ENCODE data around the gene SARDH.

SARDH gene

DNA sequence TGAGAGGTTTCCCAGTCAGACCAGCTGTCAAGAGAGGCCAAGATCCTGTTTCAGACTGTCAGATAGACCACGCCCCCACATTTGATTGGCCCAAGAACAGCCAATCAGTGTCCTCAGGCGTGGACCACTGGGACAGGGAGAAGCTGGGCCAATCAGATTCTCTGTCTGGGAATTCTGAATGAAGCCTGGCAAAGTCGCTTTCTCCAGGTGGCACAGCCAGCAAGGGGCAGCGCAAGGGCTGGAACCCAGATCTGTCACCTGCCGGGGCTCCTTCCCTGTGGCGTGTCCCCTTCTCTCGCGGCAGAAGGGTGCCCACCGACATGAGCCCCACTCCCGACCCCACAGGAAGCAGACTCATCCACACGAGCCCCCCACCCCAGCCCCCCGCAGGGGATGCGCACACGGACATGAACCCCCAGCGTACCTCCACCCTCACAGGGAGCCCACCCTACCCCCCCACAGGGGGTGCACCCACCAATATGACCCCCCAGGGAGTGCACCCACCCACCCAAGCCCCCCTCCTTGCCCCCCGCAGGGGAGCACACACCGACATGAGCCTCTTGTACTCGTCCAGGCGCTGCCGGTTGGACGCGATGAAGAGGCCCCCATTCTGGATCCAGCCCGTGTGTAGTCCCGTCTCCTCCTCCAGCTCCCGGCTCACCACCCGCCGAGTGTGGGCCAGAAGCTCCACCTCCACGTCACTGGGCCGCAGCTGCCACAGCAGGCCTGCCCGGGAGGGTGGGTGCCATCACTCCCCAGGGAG lies 6.1 kb downstream of the SARDH start:
- no peak for DNase-seq

DNA sequence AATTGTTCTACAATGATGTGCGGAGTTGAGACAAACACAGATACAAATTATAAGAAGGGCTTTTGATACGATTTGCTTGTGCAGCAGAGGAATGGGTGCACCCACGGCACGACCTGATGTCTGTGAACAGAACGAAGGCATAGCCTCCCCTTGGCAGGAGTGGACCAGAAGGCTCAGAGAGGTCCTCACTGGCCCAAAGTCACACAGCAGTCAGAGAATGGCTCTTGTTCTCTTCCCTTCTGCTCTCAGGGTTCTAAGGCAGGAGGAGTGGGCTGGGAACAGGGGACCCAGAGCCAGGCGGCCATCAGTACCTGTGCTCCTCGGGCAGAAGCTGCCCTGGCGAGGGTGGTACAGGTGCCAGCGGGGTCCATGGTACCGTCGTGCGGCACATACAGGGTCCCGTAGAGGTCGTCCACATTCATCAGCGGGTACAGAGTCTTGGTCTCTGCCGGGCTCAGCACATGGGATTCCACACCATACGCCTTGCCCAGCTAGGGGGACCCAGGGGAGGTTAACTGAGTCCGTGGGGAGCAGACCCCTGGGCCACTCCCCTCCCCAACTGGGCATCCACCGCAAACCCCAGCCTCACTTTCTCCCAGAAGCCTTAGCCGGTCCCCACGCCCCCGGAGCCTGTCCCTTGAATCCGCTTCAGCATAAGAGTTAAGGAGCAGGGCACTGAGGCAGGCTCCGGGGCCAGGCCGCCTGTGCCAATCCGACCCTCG lies 7.0 kb downstream of the SARDH start:
- DNase-seq = no peak

DNA sequence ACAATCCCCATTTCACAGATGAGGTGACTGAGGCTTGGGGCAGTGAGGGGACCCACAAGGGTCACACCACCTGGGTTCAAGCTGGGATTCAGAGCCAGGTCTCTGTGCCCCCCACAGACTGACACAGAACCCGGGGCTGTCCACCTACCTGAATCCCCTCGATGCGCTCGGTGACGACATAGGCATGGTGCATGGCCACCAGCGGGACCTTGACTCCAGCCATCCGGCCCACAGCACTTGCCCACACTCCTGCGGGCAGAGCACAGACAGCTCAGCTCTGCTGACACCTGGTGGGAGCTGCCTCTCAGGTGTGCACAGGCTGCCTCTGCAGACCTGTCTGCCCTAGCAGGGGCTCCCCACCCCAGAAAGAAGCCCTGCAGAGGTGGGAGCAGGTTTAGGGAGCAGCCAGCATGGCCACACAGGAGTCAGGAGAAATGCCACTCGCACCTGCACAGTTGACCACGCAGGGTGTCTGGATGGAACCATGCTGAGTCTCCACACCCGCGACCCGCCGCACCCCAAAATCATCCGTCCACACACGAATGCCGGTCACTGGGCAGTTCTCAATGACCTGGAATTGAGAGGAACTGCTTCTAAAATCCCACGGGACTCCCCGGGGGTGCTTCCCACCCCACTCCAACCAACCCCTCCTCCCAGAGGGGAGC lies 8.4 kb downstream of the SARDH start:
- no peak for DNase-seq

- DNase-seq = no peak
These were observed 9.1 kb downstream of the SARDH start for GRCh38 chr9:133728856-133729616.

GRCh38 chr9:133727876-133728441 lies 10.2 kb downstream of the SARDH start:
- DNase-seq = peak; percentile 14

DNA sequence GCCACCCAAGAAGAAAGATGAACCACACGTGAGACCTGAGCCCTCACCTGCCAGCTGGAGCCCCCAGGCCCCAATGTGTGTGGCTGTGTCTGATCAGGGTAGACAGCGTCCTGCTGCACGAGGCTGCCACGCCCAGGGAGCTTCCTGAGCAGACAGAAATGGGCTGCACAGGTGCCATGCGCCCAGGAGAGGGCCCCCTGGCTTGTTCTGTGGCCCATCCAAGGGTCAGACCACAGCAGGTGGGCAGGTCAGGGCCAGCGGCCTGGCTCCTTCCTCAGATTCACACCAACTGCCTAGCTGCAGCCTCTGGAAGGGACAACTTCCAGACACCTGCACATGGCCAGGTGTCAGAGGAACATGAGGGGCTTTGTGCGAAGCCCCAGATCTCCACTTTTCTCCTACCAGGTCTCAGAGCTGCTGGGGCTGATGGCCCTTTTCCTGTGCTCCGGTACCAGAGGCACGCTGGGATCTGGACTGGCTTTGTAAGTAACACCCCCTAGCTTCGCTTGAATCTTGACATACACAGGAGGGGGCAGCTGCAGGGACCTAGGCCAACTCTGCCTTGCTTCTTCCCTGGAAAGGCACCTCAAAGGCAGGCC lies 10.8 kb downstream of the SARDH start:
- DNase-seq = peak; percentile 22

GRCh38 chr9:133726401-133727276 lies 11.5 kb downstream of the SARDH start:
- DNase-seq = peak; percentile 72

DNA sequence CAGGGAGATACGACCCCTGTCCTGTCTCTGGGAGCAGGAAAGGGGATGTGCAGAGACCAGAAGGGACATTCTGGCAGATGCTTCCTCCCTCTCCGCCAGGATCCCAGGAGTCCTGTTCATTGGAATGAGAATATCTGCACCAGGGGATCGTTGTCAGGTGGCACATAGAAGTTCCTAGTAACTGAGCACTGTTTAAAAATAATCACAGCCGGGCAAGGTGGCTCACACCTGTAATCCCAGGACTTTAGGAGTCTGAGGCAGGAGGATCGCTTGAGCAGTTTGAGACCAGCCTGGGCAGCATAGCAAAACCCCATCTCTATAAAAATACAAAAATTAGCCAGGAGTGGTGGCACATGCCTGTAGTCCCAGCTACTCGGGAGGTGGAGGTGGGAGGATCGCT lies 12.3 kb downstream of the SARDH start:
- no peak for DNase-seq

DNA sequence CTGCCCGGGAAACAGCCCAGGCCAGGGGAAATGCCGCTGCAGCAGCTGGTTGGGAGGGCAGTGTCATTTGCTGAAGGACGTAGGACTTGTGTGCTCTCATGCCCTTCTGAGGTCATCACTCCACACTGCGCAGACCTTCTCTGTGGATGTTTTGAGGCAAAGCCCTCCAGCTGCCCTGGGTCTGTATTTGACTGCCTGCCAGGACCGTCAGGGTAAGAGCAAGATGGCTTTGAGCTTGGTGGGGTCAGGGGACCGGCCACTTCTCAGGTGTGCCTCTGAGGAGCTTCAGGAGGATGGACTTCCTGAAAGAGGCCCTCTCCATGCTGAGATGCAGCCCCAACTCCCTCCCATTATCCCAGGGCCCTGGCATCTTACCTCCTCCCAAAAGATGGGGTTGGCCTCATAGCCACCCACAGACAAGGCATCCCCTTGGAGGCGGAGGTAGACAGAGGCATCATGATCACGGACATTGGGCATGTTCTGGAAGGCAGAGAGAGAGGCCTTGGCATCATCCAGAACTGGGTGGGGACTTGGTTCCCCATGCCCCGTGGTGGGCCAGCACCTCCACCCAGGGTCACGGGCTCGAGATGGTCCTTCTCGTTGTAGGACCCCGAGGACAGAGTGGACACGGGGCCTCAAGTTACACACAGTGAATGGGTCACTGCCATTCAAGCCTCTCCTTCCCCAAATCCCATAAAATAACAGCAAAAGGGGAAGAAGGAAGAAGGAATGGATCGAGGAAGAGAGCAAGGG lies 19.4 kb downstream of the SARDH start:
- DNase-seq = no peak

GRCh38 chr9:133717113-133718031 lies 20.8 kb downstream of the SARDH start:
- DNase-seq = no peak

DNA sequence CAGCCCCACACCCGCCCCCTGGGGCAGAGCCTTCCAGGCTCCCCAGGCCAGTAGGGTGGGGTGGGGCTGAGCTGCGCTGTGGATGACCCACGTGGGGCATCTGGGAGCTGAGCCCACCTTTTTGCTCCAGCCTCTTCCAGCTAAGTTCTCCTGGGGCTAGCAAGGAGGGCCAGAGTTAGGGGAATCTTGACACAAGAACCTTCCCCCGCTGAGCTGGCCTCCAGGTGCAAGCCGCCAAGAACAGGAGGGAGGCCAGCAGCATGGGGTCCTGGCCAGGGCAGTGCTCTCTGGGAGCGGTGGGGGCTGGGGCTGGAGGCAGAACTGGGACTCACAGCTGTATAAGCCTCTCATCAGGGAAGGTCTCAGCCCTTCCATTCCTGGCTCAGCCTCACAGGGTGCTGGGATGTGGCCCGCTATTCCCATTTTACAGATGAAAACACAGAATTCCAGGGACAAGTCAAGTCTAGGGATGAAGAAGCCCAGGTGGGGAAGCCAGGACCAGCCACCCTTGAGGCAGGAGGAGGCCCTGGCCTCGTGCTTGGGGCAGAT lies 21.5 kb downstream of the SARDH start:
- DNase-seq = no peak

GRCh38 chr9:133715866-133716563 lies 22.1 kb downstream of the SARDH start:
- peak; percentile 43 for DNase-seq

DNA sequence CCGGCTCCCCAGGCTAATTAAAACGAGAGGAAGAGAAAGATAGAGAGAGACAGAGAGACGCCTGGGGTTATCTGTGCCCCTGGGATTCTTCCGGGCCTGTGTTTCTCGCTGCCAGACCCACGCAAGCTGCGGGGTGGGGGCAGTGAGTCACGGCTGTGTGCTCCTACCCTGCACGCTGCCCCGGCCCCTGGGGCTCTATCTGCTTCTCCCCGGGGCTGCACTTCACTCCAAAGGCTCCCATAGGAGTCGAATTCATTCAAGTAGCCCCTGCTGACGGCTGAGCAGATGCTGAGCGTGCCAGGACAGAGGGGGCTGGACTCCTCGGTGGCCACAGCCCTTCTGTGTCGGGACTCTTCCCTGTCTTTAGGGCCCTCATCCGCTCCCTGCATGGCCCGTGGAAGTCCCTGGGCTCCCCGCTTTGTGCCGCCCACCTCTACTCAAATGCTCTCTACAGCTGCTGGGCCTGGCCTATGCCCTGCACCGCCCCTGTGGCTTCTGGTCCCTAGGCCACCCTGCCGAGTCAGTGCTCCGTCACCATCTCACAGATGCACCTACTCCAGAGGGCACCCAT lies 22.8 kb downstream of the SARDH start:
- DNase-seq = no peak

GRCh38 chr9:133714606-133715294 lies 23.4 kb downstream of the SARDH start:
- DNase-seq = no peak

DNA sequence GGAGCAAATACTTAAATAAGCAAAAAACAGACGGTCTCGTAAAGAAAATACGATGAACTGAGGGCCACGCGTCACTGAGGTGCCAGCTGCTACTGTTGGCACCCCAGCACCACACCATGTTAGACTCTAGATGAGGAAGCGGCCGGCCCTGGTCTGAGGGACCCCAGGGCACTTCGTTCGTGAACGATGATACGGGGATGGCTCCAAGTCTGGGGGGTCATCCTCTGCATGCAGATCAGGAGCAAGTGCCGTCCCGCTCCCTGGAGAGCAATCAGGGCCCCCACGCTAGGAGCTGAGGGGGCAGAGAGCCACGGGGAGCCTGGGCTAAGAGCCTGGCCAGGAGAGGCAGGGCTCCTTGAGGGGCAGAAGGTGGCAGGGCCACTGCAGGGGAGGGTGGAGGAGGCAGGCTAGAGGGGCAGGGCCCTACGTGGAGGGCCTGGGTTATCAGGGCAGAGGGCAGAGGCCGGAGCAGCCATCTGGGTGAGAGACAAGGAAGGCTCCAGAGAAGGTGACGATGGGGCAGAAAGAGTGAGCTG lies 24.1 kb downstream of the SARDH start:
- DNase-seq = no peak

GRCh38 chr9:133713150-133713959 lies 24.8 kb downstream of the SARDH start:
- DNase-seq = no peak
